Testis (tissue), 3 donors: ENCODE measurements around the gene KLHL40. TPM values are rescaled to one million over a fixed set of nuclear protein-coding genes. Genes with fewer than 3 reads are reported as not detected.
A peak's percentile ranks its signal among the peaks of the same experiment; 100 is the strongest.

Source experiments
- DNase-seq: peaks from one replicate; pipeline ENCODE4 v3.0.0-alpha.2; 2019
- H3K27ac ChIP-seq, 2 donors: fragments of 200-600 bp; sonication (generic); one replicate each; pipeline ENCODE4 v1.5.1; 2019
- H3K27me3 ChIP-seq: fragments of 200-600 bp; sonication (generic); one replicate; pipeline ENCODE4 v1.5.1; 2019
- H3K36me3 ChIP-seq: fragments of 200-600 bp; sonication (generic); one replicate; pipeline ENCODE4 v1.5.1; 2017; ENCODE audit warnings: low read depth; ENCODE audit errors: missing control alignments
- H3K4me1 ChIP-seq: fragments of 200-600 bp; sonication (generic); one replicate; pipeline ENCODE4 v1.5.1; 2019
- H3K4me3 ChIP-seq, 2 donors: fragments of 200-600 bp; sonication (generic); one replicate each; pipeline ENCODE4 v1.5.1; 2017 to 2019
- H3K9me3 ChIP-seq: fragments of 200-600 bp; sonication (generic); one replicate; pipeline ENCODE4 v1.5.1; 2017
- CTCF ChIP-seq, 3 experiments: fragments of 450-650 bp in 2 of 3; fragments of 200-600 bp in 1 of 3; sonication (generic) in 1 of 3; IDR thresholded peaks; one replicate each; pipeline ENCODE4 v1.5.1; 2016 to 2019; ENCODE audit warnings: antibody characterized with exemption in 3 of 3, mild to moderate bottlenecking in 2 of 3, moderate library complexity in 1 of 3
- POLR2A ChIP-seq: fragments of 450-650 bp; IDR thresholded peaks from one replicate; pipeline ENCODE4 v1.6.1; 2017; ENCODE audit warnings: antibody characterized with exemption, mild to moderate bottlenecking, moderate library complexity
- WGBS, 2 donors: methylation state at CpG; one replicate each; pipeline ENCODE4 v1.1.5; 2018; 5-methylcytosine and 5-hydroxymethylcytosine counted together
- intact Hi-C: fragments of 100-400 bp; cut with DNase I; formaldehyde crosslinking; loops from one replicate; pipeline ENCODE4 v1.15.1; 2023; ENCODE audit warnings: low total_unique reads
- polyA plus RNA-seq: library from polyadenylated mRNA; stranded (reverse); fragments of 350-450 nt; fragmentation: Illumina TruSeq; extraction: RNeasy Lipid Tissue Mini Kit (QIAGEN cat#74804); gene quantifications from one replicate; pipeline ENCODE4 v1.2.3, GENCODE V29; 2014; ENCODE audit warnings: low read depth, low replicate concordance; ENCODE audit not compliant: insufficient read depth
- total RNA-seq, 2 donors: library from RNA; depleted of rRNA; stranded (reverse); fragments of >200 nt; gene quantifications; one replicate each; pipeline ENCODE4 v1.2.3, GENCODE V29; 2016

Gene KLHL40
- total and polyA plus RNA-seq, 3 donors from 2014 or later, result 0.62 to 3.2 (median 3.1) TPM

DNA sequence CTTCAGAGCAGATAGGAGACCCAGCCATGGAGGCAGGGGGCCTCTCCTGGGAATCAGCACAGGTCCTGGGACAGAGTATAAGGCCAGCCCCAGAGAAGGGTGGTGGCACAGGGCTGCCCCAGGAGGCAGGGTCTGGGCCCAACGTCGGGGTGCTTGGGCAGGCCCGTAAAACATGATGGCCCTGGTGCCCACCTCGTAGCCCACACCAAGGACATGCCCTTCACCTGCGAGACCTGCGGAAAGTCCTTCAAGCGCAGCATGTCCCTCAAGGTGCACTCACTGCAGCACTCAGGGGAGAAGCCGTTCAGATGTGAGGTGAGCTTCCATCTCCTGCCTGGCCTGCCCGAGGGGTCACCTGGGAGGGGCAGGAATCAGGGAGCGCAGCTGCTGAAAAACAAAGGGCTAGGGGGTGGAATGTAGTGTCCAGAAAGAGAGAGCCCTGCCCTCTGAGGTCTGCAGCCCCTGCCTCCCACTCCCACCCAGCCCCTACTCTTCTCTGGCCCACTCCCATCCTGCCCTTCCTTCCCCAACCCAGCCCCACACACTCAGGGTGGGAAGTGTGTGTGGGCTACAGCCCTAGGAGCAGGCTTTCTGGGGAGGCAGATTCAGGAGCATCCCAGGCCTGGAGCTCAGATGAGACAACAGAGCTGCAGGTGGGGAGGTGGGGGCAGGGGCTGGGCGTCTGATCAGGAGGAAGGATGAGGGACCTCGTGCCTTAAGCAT lies 22.4 kb upstream of the KLHL40 start:
- Histone ChIP-seq H3K9me3 (no peaks in the 10 kb centered on the region), H3K4me3 (no peak overlapping the region), H3K36me3 (no peaks in the 10 kb centered on the region), H3K27me3 (no peaks in the 10 kb centered on the region), H3K4me1 (peaks cover 20% of the 10 kb centered on the region), H3K27ac (no peak overlapping the region)
- no peak for TF ChIP-seq POLR2A
- no peak for TF ChIP-seq CTCF (IDR thresholded peaks at IDR 0.05)
- no peak for DNase-seq
- 85 to 86% methylated on average over 6 to 12 of the region's 12 CpGs for WGBS, 2 donors
- intact Hi-C loops, result loop anchor here (10.0 kb wide), 1 partner anchor 648 kb away; no protein-coding TSS in a partner anchor

DNA sequence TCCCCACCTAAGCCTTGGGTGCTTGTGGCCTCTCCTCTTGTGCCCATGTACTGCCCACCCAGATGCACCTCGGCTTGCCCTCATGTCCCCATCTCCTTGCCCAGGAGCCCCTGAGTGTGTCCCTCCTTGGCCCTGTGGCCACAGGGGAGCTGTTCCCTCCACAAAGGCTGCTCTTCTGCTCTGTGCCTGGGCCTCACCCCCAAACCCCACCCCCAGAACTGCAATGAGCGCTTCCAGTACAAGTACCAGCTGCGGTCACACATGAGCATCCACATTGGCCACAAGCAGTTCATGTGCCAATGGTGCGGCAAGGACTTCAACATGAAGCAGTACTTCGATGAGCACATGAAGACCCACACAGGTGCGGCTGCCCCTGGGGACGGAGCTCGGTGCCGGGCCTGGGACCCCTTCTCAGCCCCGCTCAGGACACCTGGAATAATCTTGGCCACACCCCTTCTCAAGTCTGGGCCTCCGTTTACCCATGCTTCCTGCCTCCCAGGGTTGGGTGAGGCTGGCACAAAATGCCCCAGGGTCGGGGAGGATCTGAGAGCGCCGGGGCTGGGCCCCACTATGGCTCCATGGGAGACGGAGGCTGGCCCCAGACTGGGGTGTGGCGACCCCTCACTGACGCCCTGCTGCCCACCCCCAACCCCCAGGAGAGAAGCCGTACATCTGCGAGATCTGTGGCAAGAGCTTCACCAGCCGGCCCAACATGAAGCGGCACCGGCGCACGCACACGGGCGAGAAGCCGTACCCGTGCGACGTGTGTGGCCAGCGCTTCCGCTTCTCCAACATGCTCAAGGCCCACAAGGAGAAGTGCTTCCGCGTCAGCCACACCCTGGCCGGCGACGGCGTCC lies 21.5 kb upstream of the KLHL40 start:
- peaks cover 20% of the 10 kb centered on the region for H3K4me1 ChIP-seq
- H3K9me3 ChIP-seq, result no peaks in the 10 kb centered on the region
- no peaks in the 10 kb centered on the region for H3K27me3 ChIP-seq
- no peaks in the 10 kb centered on the region for H3K36me3 ChIP-seq
- TF ChIP-seq POLR2A (no peak), CTCF (IDR thresholded peaks at IDR 0.05) (no peak)
- peak overlapping the region; percentile 9 to 39 for H3K4me3 ChIP-seq
- H3K27ac ChIP-seq, result no peak overlapping the region
- no peak for DNase-seq
- intact Hi-C loops, result loop anchor here (10.0 kb wide), 1 partner anchor 649 kb away; no protein-coding TSS in a partner anchor
- WGBS, 2 donors, result 79 to 88% methylated on average over 1 to 36 of the region's 38 CpGs

DNA sequence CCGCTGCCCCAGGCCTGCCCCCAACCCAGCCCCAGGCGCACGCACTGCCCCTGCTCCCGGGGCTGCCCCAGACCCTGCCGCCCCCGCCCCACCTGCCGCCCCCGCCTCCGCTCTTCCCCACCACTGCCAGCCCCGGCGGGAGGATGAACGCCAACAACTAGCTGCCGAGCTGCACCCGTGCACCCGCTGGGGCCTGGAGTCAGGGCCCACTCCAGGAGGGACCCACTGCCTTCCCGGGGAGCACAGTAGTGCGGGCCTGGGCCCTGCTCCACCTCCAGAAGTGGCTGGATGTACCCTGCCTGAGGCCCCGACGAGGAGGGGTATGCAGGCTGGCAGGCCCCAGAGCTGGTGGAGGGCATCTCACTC lies 20.9 kb upstream of the KLHL40 start:
- no peak for DNase-seq
- Histone ChIP-seq H3K4me3 (peak overlapping the region; percentile 9 to 39), H3K36me3 (no peaks in the 10 kb centered on the region), H3K27ac (no peak overlapping the region), H3K9me3 (no peaks in the 10 kb centered on the region), H3K4me1 (peaks cover 18% of the 10 kb centered on the region), H3K27me3 (no peaks in the 10 kb centered on the region)
- intact Hi-C loops, result loop anchor here (10.0 kb wide), 1 partner anchor 650 kb away; no protein-coding TSS in a partner anchor
- no peak for TF ChIP-seq CTCF (IDR thresholded peaks at IDR 0.05)
- no peak for TF ChIP-seq POLR2A
- 67 to 72% methylated on average over 4 to 13 of the region's 19 CpGs for WGBS, 2 donors

GRCh38 chr3:42665050-42665878 lies 20.1 kb upstream of the KLHL40 start:
- Histone ChIP-seq H3K9me3 (no peaks in the 10 kb centered on the region), H3K4me1 (peaks cover 11% of the 10 kb centered on the region), H3K27me3 (no peaks in the 10 kb centered on the region), H3K36me3 (no peaks in the 10 kb centered on the region), H3K27ac (no peak overlapping the region), H3K4me3 (no peak overlapping the region)
- TF ChIP-seq POLR2A (no peak), CTCF (IDR thresholded peaks at IDR 0.05) (no peak)
- 83 to 85% methylated on average over 9 to 15 of the region's 15 CpGs for WGBS, 2 donors
- no peak for DNase-seq
- intact Hi-C loops, result loop anchor here (10.0 kb wide), 1 partner anchor 650 kb away; no protein-coding TSS in a partner anchor
